Measurements from ENCODE around the gene FMNL3.
"Not testable (repeated sequence)": the region's sequence is repeated elsewhere in the genome, so short reads cannot be mapped to it uniquely, and the experiment has no call there.

Gene FMNL3

GRCh38 chr12:49632986-49633702 lies 74.1 kb downstream of the FMNL3 start:
- DNase-seq (ENCODE audit: low read depth in 2 of 2) = no peak

DNA sequence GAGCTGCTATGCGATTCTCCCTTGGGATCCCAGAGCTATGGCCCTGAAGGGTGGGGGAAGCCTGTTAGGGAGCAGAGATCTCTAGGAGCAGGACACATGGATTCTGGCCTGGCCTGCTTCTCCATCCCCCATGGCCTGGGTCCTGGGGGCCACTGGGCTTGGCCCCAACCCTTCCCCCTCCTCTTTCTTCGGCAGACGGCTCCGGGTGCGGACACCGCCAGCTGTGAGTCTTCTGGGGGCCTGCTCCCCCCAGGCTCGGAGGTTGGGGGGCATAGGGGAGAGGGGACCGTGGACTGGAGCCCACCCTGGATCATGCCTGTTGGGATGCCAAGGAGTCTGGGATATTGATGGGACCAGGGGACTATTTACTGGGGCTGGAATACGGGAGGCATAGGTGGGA lies 74.8 kb downstream of the FMNL3 start:
- no peak for DNase-seq (ENCODE audit: low read depth in 2 of 2)

- no peak for DNase-seq (ENCODE audit: low read depth in 2 of 2)
Observed at GRCh38 chr12:49631336-49631907, 75.8 kb downstream of the FMNL3 start.

GRCh38 chr12:49627752-49628360 lies 79.3 kb downstream of the FMNL3 start:
- DNase-seq (ENCODE audit: low read depth in 2 of 2) = no peak

DNA sequence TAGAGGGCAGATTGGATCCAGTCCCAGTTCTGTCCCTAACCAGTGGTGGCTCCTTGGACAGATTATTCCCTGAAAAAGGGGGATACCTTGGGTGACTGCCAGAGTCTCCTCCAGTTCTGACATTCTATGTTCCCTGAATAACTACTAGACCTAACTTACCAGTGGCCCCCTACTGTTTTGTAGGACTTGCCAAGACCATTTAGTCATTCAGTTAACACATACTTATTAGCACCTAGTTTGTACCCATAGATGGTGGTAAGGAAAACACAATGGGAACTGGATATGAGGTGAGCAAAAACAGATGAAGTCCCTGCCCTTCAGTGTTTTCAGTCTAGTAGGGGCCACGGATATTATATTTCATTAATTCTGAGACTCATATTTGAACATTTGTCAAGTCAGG lies 80.4 kb downstream of the FMNL3 start:
- DNase-seq (ENCODE audit: low read depth in 2 of 2) = no peak

GRCh38 chr12:49626169-49626835 lies 80.9 kb downstream of the FMNL3 start:
- no peak for DNase-seq (ENCODE audit: low read depth in 2 of 2)

DNA sequence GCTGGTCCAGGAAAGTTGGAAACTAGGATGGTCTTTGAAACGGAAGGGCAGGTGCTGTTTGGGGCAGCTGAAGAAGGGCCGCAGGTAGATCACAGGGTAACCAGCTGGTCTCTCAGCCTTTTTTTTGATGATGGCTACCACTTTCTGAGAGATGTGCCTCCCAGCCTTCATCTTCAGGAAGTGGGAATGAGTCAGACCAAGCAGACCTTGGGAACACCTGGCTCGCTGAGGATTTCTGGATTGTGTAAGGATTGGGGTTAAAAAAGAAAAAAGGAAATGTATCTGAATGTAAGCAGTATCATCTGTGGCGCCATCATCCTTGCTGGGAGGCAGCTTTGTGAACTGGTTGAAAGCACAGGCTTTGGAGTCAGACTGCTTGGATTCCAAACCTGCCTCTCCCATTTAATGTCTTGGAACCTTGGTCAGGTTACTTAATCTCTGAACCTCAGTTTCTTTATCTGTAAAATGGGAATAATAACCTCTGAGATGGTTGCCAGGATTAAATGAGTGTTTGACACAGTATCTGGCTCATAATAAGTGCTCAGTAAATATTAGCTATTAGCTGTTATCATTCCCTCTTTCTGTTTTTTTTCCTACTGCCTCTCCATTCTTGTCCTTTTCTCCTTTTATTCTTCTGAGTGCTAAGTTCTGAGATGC lies 82.2 kb downstream of the FMNL3 start:
- no peak for DNase-seq (ENCODE audit: low read depth in 2 of 2)

- DNase-seq (ENCODE audit: low read depth in 2 of 2) = peak; percentile 59 to 73
Observed at GRCh38 chr12:49623142-49623904, 83.9 kb downstream of the FMNL3 start, which contains the start of gene PRPF40B. Gene PRPF40B (plus strand): TSS chr12:49623561. CDS start chr12:49623591, 30 bp downstream.

GRCh38 chr12:49622501-49623141 lies 84.6 kb downstream of the FMNL3 start:
- DNase-seq (ENCODE audit: low read depth in 2 of 2) = peak; percentile 7 to 9

DNA sequence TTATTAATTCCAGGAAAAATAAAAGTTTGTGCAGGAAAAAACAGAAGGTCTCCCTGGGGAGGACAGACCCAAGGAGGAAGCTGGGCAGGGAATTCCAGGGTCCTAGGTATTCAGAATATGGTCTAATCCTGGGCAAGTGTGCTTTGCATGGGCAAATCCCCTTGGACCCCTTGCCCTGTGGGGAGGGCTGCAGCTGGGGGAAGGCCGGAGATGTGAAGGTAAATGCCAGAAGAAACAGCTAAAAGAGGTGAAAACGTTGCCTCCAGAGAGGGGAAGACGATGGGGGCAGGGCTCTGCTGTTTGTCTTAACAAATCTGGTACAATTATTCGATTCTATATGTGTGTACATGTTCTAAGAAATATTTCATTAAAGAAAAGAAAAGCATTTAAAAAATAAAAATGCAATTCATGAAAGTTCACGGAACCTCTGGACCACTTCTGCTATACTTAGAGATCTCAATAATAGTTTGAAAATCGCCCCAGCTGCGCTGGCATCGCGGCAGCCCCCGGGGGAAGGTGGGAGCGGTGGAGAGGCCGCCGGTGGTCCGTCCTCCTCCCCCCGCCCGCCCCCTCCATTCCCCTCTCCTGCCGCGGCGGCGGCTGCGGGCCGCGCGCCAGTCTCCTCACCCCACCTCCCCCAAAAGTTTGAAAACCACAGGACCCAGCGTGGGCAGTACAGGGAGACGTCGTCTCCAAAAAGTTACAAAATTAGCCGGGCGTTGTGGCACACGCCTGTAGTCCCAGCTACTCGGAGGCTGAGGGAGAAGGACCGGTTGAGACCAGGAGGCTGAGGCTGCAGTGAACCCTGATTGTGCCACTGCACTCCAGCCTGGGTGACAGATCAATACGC lies 85.3 kb downstream of the FMNL3 start:
- no peak for DNase-seq (ENCODE audit: low read depth in 2 of 2)

DNA sequence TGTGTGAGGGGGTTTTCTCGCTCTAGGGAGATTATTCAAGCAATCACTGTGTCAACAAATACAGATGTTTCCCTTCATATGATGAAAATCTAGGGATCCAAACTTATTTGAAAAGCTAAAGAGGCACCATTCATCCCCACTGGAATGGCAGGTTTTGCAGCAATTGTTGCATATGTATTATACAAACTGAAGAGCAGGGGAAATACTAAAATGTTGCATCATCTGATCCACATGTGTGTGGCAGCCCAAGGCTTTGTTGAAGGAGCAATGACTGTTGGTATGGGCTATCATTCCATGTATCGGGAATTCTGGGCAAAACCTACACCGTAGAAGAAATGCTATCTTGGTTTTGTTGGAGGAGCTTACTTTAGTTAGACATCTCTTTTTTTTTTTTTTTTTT lies 87.9 kb downstream of the FMNL3 start:
- no peak for DNase-seq (ENCODE audit: low read depth in 2 of 2)

- DNase-seq (ENCODE audit: low read depth in 2 of 2) = no peak
Observed at GRCh38 chr12:49618576-49618975, 88.6 kb downstream of the FMNL3 start.

GRCh38 chr12:49616533-49617219 lies 90.5 kb downstream of the FMNL3 start:
- no peak for DNase-seq (ENCODE audit: low read depth in 2 of 2)

DNA sequence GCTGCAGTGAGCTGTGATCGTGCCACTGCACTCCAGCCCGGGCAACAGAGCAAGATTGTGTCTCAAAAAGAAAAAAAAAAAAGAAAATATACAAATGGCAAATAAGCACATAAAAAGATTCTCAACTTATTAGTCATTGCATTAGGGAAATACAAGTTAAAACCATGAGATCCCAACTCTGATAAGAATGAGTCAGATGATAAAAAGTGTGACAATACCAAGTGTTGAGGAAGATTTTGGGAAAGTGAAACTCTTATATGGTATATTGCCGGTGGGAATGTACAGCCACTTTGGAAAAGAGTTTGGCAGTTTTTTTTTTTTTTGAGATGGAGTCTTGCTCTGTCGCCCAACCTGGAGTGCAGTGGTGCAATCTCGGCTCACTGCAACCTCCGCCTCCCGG lies 91.5 kb downstream of the FMNL3 start:
- DNase-seq (ENCODE audit: low read depth in 2 of 2) = no peak

- DNase-seq (ENCODE audit: low read depth in 2 of 2) = no peak
Observed at GRCh38 chr12:49612210-49612609, 95.0 kb downstream of the FMNL3 start.

- not testable (repeated sequence) for DNase-seq (ENCODE audit: low read depth in 2 of 2)
Observed at GRCh38 chr12:49610785-49611184, 96.4 kb downstream of the FMNL3 start.

DNA sequence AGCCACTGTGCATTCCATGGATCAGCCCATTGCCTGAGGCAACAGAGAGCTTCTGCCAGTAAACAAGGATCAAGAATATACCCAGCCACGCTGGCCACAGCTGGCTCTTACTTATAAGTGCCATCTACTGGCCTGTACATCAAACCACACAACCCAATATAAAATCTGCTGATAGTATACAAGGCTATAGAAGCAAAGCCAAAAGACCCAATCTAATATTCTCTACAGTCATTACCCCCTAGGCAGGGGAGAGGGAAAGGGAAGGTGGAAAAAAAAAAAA lies 97.4 kb downstream of the FMNL3 start:
- no peak for DNase-seq (ENCODE audit: low read depth in 2 of 2)

DNA sequence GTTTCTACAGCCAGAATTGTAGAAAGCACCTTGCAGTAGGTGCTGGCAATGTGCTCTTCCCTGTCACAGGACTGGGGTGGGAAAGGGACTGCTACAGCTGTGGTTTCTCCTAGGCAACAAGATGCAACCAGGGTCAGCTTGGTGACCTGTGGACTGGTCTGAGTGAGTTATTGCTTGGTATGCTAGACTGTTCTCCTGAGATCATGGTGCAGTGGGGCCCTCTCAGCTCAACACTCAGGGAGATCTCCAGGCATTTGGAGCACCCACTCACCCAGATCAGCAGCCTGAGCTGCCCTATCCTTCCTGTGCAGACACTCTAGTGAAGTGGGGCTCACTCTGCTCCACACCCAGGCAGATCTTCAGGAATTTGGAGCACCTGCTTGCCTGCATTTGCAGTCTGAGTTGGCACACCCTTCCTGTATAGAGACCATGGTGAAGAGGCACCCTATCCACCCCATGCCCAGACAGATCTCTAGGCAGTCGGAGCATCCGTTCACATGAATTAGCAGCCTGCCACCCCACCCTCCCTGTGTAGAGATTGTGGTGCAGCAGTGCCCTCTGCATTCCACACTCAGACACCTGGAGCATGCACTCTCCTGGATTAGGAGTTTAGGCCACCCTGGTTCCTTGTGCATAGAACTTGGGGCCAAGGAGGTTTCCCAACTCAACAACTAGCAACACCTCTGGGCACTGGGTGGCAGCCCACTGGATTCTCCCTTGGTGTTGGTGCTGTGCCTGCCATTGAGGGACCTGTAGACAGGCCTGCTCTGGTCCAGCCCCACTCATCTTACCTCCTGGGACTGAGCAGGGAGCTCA lies 97.9 kb downstream of the FMNL3 start:
- no peak for DNase-seq (ENCODE audit: low read depth in 2 of 2)

- not testable (repeated sequence) for DNase-seq (ENCODE audit: low read depth in 2 of 2)
Observed at GRCh38 chr12:49605539-49605938, 101.7 kb downstream of the FMNL3 start, which contains the start of gene FAM186B. Gene FAM186B (minus strand): TSS chr12:49605639. CDS start chr12:49605477, 162 bp downstream.
